IPS-20b (cell line): ENCODE measurements around the gene WASF1.

Source experiments
- H3K27ac ChIP-seq: one replicate; pipeline ENCODE4 v1.5.1; 2013; ENCODE audit warnings: low read length
- H3K27me3 ChIP-seq: 2 replicates; pipeline ENCODE4 v1.6.1; 2013; ENCODE audit warnings: mild to moderate bottlenecking, low read length, inconsistent platforms; ENCODE audit not compliant: insufficient read depth
- H3K36me3 ChIP-seq: 2 replicates; pipeline ENCODE4 v1.6.1; 2013; ENCODE audit warnings: low read depth, mild to moderate bottlenecking, inconsistent platforms, low read length, moderate library complexity; ENCODE audit not compliant: insufficient read depth
- H3K4me1 ChIP-seq: 2 replicates; pipeline ENCODE4 v1.6.1; 2013; ENCODE audit warnings: mild to moderate bottlenecking, control low read depth, inconsistent platforms, low read length, moderate library complexity; ENCODE audit not compliant: insufficient read depth
- H3K4me3 ChIP-seq: 2 replicates; pipeline ENCODE4 v1.5.1; 2013; ENCODE audit warnings: mild to moderate bottlenecking, low read length, inconsistent platforms
- H3K9ac ChIP-seq: 2 replicates; pipeline ENCODE4 v1.6.1; 2013; ENCODE audit warnings: low read depth, mild to moderate bottlenecking, inconsistent platforms, low read length, moderate library complexity
- H3K9me3 ChIP-seq: 2 replicates; pipeline ENCODE4 v1.6.1; 2013; ENCODE audit warnings: mild to moderate bottlenecking, low read depth, low read length, inconsistent platforms; ENCODE audit not compliant: insufficient read depth

The WASF1 gene

DNA sequence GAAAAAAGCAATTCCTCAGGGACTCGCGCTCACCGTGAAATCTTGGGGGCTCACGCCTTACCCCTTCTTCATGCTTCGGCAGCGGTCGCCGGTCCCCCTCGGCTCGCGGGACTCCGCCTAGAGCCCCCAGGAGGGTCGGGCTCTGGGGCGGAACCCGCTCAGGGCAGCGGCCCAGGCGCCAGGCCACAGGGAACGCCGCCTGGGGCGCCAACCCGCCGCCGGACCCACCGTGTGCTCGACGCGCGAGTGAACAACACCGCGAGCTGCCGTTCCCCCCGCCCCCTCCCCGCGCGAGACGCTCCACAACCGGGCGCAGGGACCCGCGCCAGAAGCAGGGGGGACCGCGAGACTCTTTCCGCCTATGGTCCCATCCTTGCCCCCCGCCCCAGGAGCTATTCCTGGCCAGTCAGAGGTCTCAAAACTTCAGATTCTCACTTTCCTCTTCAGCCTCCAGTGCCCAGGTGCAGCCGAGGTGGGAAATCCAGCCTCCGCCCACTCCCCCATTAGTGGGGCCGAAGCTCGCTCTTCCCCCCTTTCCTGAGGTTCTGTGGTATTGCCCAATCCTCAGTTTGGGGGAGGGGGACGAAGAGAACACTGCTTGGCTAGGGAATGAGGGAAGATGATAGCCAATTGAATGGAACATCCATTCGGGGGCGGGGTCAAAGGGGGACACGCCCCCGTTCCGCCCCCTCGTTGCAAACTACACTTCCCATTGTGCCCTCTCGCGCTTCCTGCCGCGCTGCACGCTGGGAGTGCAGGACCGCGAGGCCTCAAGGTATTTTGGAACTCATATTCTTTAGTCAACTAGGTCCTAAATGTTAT, at the start of gene WASF1:
Gene WASF1 (minus strand): TSS at position 265 of the 822 bp plus-strand sequence. CDS start 52,069 bp downstream, outside the sequence.
- no peaks in the 10 kb centered on the region for H3K9me3 ChIP-seq
- no peaks in the 10 kb centered on the region; the same call in 1 of the 2 replicates for H3K4me1 ChIP-seq
- H3K36me3 ChIP-seq, result peaks cover 7% of the 10 kb centered on the region; the same call in 1 of the 2 replicates
- no peaks in the 10 kb centered on the region for H3K27me3 ChIP-seq
- peak within 1 kb of the TSS; percentile 99 for H3K27ac ChIP-seq
- H3K4me3 ChIP-seq, result peak within 1 kb of the TSS; percentile 93
- peak within 1 kb of the TSS; percentile 97 for H3K9ac ChIP-seq

DNA sequence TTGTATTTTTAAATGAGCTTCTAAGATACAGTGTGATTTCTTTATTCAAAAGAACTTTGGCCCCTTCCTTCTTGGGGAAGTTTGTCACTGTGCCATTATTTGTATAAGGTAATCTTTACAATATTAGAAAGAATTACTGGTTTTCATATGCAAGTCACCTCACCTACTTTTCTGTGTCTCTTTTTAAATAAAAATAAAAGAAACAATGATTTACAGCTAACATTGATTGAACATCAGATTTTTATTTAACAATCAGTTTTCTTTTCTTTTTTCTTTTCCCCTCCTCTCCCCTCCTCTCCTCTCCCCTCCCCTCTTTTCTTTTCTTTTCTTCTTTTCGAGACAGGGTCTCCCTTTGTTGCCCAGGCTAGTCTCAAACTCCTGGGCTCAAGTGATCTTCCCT, 46.8 kb upstream of the WASF1 start:
- no peaks in the 10 kb centered on the region for H3K4me1 ChIP-seq
- no peak overlapping the region for H3K4me3 ChIP-seq
- no peaks in the 10 kb centered on the region for H3K9me3 ChIP-seq
- H3K27me3 ChIP-seq, result no peaks in the 10 kb centered on the region
- no peak overlapping the region for H3K27ac ChIP-seq
- H3K9ac ChIP-seq, result no peak overlapping the region
- peaks cover 57% of the 10 kb centered on the region for H3K36me3 ChIP-seq

DNA sequence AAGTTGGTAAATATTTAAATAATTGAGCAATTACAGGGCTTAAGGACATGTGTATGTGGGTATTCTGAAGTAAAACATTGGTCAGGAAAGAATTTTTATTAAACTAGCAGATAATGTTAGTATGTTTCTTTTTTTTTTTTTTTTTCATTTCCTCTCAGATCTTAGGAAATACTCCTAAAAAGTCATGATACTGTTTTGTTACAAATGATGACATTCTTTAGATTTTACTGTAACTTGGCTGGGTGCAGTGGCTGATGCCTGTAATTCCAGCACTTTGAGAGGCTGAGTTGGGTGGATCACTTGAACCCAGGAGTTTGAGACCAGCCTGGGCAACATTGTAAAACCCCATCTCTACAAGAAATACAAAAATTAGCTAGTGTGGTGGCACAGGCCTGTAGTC, 42.3 kb upstream of the WASF1 start:
- H3K27ac ChIP-seq, result no peak overlapping the region
- H3K36me3 ChIP-seq, result peaks cover 69% of the 10 kb centered on the region

DNA sequence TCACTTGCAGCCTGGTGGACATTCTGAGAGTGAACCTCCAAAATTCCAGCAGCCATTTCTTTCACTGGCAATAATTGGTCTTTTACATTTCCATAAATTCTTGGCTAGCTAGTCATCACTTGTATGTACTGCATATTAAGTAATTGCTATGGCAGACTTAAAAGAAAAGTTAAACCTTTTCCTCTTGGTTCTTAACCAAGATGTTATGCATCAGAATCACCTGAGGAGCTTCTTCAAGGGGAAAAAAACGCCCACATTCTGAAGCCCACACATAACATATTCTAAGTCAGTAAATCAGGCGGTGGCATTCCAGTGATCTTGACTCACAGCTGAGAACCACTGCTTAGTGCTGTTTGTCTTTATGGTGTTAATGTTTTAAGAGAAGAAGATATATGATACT, 37.8 kb upstream of the WASF1 start:
- Histone ChIP-seq H3K4me1 (no peaks in the 10 kb centered on the region; the same call in 1 of the 2 replicates), H3K27me3 (no peaks in the 10 kb centered on the region), H3K9ac (no peak overlapping the region), H3K9me3 (no peaks in the 10 kb centered on the region), H3K36me3 (peaks cover 86% of the 10 kb centered on the region), H3K4me3 (no peak overlapping the region), H3K27ac (no peak overlapping the region)

More for the DNA sequence above, 42.3 kb upstream of the WASF1 start:
- H3K9me3 ChIP-seq, result no peaks in the 10 kb centered on the region
- no peaks in the 10 kb centered on the region; the same call in 1 of the 2 replicates for H3K4me1 ChIP-seq
- no peak overlapping the region for H3K9ac ChIP-seq
- H3K4me3 ChIP-seq, result no peak overlapping the region
- no peaks in the 10 kb centered on the region for H3K27me3 ChIP-seq

DNA sequence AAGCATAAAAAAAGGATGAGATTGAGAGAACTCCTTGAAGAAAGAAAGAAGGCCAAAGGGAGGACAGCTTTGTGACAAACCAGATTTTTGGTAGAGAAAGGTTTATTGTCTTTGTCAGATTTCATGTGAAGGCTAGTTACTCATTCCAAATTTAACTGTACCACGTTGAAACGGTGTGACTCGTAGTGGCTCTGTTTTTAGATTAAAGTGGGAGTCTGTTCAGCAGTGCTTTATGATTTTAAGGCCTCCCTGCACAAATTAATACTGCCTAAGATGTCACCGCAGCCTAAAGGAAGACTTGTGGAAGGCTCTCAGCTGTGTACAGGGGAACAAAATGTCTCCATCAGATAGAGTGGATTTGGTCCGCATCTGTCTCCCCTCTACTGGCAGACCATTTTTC, 36.7 kb upstream of the WASF1 start:
- H3K9me3 ChIP-seq, result no peaks in the 10 kb centered on the region
- H3K27me3 ChIP-seq, result no peaks in the 10 kb centered on the region
- H3K9ac ChIP-seq, result no peak overlapping the region
- H3K4me3 ChIP-seq, result no peak overlapping the region
- no peak overlapping the region for H3K27ac ChIP-seq
- no peaks in the 10 kb centered on the region; the same call in 1 of the 2 replicates for H3K4me1 ChIP-seq
- H3K36me3 ChIP-seq, result peaks cover 93% of the 10 kb centered on the region

DNA sequence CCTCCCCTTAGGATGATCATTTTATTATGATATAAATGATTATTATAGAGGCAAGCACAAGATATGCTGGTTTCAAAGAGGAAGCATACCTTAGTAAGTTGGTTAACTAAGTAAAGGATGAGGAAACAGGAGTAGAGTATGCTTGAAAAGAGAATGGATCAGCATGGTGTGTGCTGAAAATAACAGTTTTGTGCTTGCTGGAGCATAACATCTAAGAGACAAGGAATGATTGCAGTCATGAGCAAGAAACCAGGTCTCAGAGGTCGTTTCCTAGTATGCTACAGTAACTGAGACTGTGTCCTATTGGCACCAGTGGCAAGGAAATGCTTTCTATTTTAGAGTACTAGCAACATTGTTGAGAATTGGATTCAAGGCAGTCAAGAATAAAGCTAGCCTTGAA, 34.9 kb upstream of the WASF1 start:
- H3K4me3 ChIP-seq, result no peak overlapping the region
- H3K9ac ChIP-seq, result no peak overlapping the region
- H3K9me3 ChIP-seq, result no peaks in the 10 kb centered on the region
- no peaks in the 10 kb centered on the region; the same call in 1 of the 2 replicates for H3K4me1 ChIP-seq
- H3K27ac ChIP-seq, result no peak overlapping the region
- H3K27me3 ChIP-seq, result no peaks in the 10 kb centered on the region
- H3K36me3 ChIP-seq, result peaks cover 86% of the 10 kb centered on the region

DNA sequence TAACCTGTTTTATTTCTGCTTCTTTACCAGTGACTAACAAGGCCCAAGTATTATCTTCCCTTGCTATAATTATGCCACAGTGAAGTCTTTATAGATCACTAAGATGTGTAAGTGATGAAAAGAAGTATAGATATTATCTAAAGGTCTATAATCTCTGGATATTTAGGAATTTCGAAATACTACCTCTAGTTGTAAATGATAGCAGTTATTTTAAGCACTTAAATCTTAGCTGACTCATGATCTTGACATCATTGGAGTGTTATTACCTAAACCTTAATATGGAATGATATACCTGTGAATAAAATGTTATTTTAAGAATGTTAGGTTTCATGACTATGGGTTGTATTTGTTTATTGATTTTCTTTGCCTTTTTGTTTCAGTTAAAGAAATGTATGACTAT, 32.3 kb upstream of the WASF1 start:
- peaks cover 76% of the 10 kb centered on the region for H3K36me3 ChIP-seq

DNA sequence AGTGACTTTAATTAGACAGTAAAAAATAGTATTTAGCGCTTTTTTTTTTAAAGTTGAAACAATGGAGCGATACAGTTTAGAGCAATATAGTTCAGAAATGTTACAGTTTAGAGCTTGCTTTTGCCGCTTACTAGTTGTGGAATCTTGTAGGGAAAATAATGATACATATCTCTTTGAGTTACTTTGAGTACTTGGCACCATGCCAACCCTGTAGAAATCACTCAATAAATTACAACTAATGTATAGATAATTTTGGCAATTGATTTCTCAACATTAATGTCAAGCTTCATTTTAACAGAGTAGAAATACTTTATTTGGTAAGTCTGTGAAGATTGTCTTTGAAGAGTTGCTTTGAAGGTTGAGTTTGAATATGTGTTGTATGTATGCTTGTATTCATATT, 28.2 kb upstream of the WASF1 start:
- Histone ChIP-seq H3K9ac (no peak overlapping the region), H3K9me3 (no peaks in the 10 kb centered on the region), H3K4me3 (no peak overlapping the region), H3K36me3 (peaks cover 37% of the 10 kb centered on the region), H3K27ac (no peak overlapping the region), H3K27me3 (no peaks in the 10 kb centered on the region), H3K4me1 (no peaks in the 10 kb centered on the region)

More for the DNA sequence above, 32.3 kb upstream of the WASF1 start:
- H3K27me3 ChIP-seq, result no peaks in the 10 kb centered on the region
- H3K9me3 ChIP-seq, result no peaks in the 10 kb centered on the region
- H3K27ac ChIP-seq, result no peak overlapping the region
- H3K4me3 ChIP-seq, result no peak overlapping the region
- no peaks in the 10 kb centered on the region for H3K4me1 ChIP-seq
- H3K9ac ChIP-seq, result no peak overlapping the region

DNA sequence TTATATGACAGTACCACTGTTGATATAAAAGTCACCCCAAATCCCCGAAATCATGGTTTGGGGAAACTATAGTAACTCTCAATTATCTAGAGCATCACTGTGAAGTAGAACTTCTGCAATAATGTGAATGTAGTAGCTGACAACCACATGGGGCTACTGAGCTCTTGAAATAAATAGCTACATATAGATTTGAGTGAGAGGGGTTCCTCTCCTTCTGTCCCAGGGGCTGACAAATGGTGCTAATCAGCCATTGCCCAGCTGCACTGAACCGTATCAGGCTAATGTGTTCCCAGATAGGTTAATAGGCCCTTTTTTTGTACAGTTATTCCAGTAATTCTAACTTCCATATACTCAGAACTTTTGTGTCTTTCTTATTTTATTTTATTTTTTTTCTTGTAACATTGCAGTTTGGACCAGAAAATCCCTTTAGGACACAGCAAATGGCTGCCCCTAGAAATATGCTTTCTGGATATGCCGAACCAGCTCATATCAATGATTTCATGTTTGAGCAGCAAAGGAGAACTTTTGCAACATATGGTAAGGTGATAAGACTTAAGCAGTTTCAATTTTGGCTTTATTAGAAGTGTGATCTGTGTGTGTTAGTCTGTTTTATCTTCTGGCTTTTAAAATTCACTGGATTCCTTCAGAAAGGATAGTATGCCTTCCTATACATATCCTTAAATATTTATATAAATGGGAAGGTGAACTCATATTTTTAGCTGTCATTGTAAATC, 21.8 kb upstream of the WASF1 start:
- Histone ChIP-seq H3K9ac (no peak overlapping the region), H3K36me3 (no peaks in the 10 kb centered on the region), H3K27me3 (no peaks in the 10 kb centered on the region), H3K9me3 (no peaks in the 10 kb centered on the region), H3K27ac (no peak overlapping the region), H3K4me1 (no peaks in the 10 kb centered on the region), H3K4me3 (no peak overlapping the region)

DNA sequence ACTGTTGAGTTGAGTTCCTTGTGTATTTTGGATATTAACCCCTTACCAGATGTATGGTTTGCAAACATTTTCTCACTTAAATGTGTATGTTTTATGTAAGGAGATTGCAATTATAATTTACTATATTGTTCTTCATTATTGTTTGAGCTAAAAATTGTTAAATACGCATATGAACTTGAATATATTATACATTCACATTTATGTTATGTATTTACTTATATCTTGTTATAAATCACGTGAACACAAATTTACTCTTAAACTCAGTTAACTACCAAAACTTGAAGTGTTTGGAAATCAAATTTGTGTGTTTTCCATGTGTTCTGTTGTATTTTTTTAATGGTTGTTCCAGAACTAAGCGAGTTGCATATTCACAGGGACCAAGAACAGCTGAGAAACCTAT, 19.1 kb upstream of the WASF1 start:
- Histone ChIP-seq H3K4me3 (no peak overlapping the region), H3K27me3 (no peaks in the 10 kb centered on the region)

DNA sequence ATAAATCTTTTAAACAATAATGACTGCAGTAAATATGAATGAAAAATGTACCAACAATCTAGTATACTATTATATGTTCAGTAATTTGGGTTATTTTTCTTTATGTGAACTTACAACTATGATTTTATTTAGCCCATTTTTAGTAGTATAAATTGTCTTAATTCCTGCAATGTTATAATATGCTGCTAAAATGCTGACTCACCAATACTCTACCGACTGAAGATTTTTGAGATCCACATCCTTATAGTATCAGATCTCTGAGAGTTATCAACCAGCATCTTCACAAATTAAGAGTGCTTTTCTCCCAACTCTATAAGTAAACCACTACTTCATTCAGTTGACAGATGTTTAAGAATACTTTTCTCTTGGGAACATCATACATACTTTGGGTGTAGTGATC, 17.4 kb upstream of the WASF1 start:
- Histone ChIP-seq H3K4me1 (no peaks in the 10 kb centered on the region), H3K36me3 (peaks cover 12% of the 10 kb centered on the region), H3K27me3 (no peaks in the 10 kb centered on the region), H3K9ac (no peak overlapping the region), H3K4me3 (no peak overlapping the region), H3K9me3 (no peaks in the 10 kb centered on the region), H3K27ac (no peak overlapping the region)

More for the DNA sequence above, 19.1 kb upstream of the WASF1 start:
- no peaks in the 10 kb centered on the region for H3K4me1 ChIP-seq
- H3K27ac ChIP-seq, result no peak overlapping the region
- no peak overlapping the region for H3K9ac ChIP-seq
- no peaks in the 10 kb centered on the region for H3K9me3 ChIP-seq
- peaks cover 8% of the 10 kb centered on the region for H3K36me3 ChIP-seq

DNA sequence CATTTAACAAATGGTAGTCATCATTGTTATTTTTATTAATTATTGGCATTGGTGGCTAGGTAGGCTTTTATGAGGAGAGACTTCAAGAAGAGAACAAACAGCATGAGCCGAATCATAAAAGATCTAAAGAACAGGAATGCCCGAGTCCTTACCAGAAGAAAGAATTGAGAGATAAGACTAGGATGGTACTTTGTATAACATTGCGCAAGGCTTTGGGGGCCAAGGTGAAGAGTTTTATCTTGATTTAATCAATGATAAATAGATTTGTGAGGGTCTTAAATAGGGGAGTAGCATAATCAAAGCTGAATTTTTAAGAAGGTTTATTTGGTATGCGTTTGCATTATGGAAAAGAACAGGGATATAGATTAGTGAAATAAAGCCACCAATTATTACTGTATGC, 16.2 kb upstream of the WASF1 start:
- Histone ChIP-seq H3K27me3 (no peaks in the 10 kb centered on the region), H3K4me1 (no peaks in the 10 kb centered on the region), H3K27ac (no peak overlapping the region), H3K9me3 (no peaks in the 10 kb centered on the region), H3K4me3 (no peak overlapping the region), H3K9ac (no peak overlapping the region), H3K36me3 (peaks cover 12% of the 10 kb centered on the region)
